A549 treated with ZK216348 at 1 μM for 4 hours (cell line): ENCODE data around the gene CBLC. TPM values are rescaled to one million over a fixed set of nuclear protein-coding genes. Genes with fewer than 3 reads are reported as not detected.

Source experiments
- total RNA-seq: library from RNA; stranded (reverse); fragments of 200-300 nt; extraction: Qiagen RNA extraction; gene quantifications from 5 replicates; pipeline ENCODE4 v1.2.3, GENCODE V29; 2022; ENCODE audit warnings: low read depth

Gene CBLC
- not detected in 5 replicates for total RNA-seq

GRCh38 chr19:44777715-44778347 is at the start of gene CBLC:
TSS of gene CBLC (plus strand) at chr19:44777890. CDS start at chr19:44777932, 42 bp downstream.

GRCh38 chr19:44748426-44749254 is 29.1 kb upstream of the CBLC start, which contains the start of gene BCL3:
TSS of gene BCL3 (plus strand) at chr19:44748708. CDS start at chr19:44748791, 83 bp downstream.

GRCh38 chr19:44808463-44809371 is 31.0 kb downstream of the CBLC start, which contains the start of gene BCAM:
TSS of gene BCAM (plus strand) at chr19:44809103. CDS start at chr19:44809125, 22 bp downstream.

GRCh38 chr19:44845612-44846454 is 68.1 kb downstream of the CBLC start, which contains the start of gene NECTIN2:
TSS of gene NECTIN2 (plus strand) at chr19:44846297. CDS start at chr19:44846526, 229 bp downstream.

Other genes starting within 250 kb of the CBLC start
- 0.09 to 0.11 TPM in 2 of 5 replicates, not detected in the others for gene CEACAM20, start 248.2 kb upstream of the CBLC start, total RNA-seq
- 0.27 to 0.68 TPM (median 0.45 TPM) in 5 replicates for gene IGSF23, start 164.3 kb upstream of the CBLC start, total RNA-seq
- gene PVR, start 134.0 kb upstream of the CBLC start, total RNA-seq: 96.5 to 123 TPM (median 114 TPM) in 5 replicates
- 6.6 to 13.0 TPM (median 10.0 TPM) in 5 replicates for gene CEACAM19, start 106.4 kb upstream of the CBLC start, total RNA-seq
- 0.08 to 0.19 TPM (median 0.16 TPM) in 3 of 5 replicates, not detected in the others for gene CEACAM16, start 78.7 kb upstream of the CBLC start, total RNA-seq
- gene BCL3, start 29.2 kb upstream of the CBLC start, total RNA-seq: 31.6 to 92.9 TPM (median 77.1 TPM) in 5 replicates
- 46.2 to 95.2 TPM (median 82.2 TPM) in 5 replicates for gene BCAM, start 31.2 kb downstream of the CBLC start, total RNA-seq
- gene NECTIN2, start 68.4 kb downstream of the CBLC start, total RNA-seq: 66.5 to 87.0 TPM (median 80.6 TPM) in 5 replicates
- 157 to 269 TPM (median 249 TPM) in 5 replicates for gene TOMM40, start 113.4 kb downstream of the CBLC start, total RNA-seq
- 9.7 to 22.0 TPM (median 15.3 TPM) in 5 replicates for gene APOE, start 127.9 kb downstream of the CBLC start, total RNA-seq
- 106 to 124 TPM (median 109 TPM) in 5 replicates for gene APOC1, start 136.7 kb downstream of the CBLC start, total RNA-seq
- gene APOC4, start 164.3 kb downstream of the CBLC start, total RNA-seq: not detected in 5 replicates
- not detected in 5 replicates for gene APOC2, start 168.2 kb downstream of the CBLC start, total RNA-seq
- 105 to 202 TPM (median 186 TPM) in 5 replicates for gene CLPTM1, start 177.5 kb downstream of the CBLC start, total RNA-seq
- 21.5 to 47.3 TPM (median 39.4 TPM) in 5 replicates for gene RELB, start 223.6 kb downstream of the CBLC start, total RNA-seq